Brain pericyte (primary cell): ENCODE data around the gene CRB2.

Source experiments
- DNase-seq: peaks from one replicate; pipeline ENCODE4 v3.0.0-alpha.2; 2012; ENCODE audit warnings: low read depth, low spot score

CRB2 gene

GRCh38 chr9:123364241-123364824 lies 8.3 kb downstream of the CRB2 start:
- no peak for DNase-seq

GRCh38 chr9:123365287-123365880 lies 9.4 kb downstream of the CRB2 start:
- no peak for DNase-seq

DNA sequence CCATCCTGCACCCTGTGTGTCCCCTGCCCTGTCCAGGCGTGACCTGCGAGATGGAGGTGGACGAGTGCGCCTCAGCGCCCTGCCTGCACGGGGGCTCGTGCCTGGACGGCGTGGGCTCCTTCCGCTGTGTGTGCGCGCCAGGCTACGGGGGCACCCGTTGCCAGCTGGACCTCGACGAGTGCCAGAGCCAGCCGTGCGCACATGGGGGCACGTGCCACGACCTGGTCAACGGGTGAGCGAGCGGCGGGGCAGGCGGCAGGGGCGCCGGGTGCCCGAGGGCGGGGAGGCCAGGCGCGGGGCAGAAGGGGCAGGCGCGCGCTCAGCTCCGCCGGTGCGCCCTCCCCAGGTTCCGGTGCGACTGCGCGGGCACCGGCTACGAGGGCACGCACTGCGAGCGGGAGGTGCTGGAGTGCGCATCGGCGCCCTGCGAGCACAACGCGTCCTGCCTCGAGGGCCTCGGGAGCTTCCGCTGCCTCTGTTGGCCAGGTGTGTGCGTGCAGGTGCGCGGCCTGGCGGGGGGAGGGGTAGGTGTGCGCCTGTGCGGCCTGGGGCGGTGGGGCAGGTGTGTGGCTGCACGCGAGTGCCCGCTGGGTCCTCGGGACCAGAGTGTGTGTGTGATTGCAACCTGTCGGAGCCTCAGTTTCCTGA lies 10.0 kb downstream of the CRB2 start:
- DNase-seq: no peak

DNA sequence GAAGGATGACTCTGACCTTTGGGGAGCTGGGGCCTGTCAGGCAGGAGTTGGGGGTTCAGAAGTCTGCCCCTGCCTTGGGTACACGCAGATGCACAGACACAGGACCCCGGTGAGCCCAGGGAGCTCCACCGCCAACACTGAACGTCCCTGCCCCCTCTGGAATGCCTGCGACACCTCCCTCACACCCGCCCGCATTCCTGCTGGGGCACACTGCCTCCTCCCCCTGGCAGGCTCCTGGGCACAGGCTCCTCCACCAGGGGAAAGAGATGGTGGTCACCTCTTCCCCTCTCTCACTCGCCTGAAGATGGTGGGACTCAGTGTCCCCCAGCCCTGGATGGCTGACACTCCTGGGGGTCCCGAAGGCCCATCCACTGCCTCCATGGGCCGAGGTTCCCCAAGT lies 12.0 kb downstream of the CRB2 start:
- DNase-seq: no peak

DNA sequence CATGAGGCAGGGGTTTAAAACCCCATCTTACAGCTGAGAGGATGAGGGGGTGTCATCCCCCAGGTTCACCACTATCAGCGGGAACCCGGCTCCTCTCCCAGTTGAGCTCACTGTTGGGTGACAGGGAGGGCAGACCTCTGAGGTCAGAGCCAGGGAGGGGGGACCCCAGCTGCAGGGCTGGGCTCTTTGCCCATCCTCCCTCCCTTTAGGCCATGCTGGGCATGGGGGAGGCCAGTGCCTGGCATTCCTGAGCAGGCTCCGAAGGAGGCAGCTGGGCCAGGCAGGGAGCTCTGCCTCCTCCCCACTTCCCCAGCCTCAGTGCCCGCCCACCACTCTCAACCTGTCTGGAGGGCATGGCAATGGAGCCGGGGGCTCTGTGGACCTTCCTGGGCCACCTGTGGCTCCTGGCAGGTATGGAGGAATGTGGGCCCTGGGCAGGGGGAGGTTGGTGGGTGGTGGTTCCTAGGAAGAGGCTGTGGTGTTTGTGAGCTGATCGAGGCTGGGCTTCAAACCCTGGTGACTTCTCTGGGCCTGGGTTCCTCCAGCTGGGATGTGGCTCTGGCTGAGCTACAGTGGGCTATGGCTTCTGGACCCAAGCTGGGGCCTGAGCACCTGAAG lies 12.6 kb downstream of the CRB2 start:
- DNase-seq: no peak

- no peak for DNase-seq
These were observed 13.3 kb downstream of the CRB2 start for GRCh38 chr9:123369296-123369695.

DNA sequence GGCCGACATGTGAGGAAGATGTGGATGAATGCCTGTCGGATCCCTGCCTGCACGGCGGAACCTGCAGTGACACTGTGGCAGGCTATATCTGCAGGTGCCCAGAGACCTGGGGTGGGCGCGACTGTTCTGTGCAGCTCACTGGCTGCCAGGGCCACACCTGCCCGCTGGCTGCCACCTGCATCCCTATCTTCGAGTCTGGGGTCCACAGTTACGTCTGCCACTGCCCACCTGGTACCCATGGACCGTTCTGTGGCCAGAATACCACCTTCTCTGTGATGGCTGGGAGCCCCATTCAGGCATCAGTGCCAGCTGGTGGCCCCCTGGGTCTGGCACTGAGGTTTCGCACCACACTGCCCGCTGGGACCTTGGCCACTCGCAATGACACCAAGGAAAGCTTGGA lies 14.1 kb downstream of the CRB2 start:
- DNase-seq: no peak

DNA sequence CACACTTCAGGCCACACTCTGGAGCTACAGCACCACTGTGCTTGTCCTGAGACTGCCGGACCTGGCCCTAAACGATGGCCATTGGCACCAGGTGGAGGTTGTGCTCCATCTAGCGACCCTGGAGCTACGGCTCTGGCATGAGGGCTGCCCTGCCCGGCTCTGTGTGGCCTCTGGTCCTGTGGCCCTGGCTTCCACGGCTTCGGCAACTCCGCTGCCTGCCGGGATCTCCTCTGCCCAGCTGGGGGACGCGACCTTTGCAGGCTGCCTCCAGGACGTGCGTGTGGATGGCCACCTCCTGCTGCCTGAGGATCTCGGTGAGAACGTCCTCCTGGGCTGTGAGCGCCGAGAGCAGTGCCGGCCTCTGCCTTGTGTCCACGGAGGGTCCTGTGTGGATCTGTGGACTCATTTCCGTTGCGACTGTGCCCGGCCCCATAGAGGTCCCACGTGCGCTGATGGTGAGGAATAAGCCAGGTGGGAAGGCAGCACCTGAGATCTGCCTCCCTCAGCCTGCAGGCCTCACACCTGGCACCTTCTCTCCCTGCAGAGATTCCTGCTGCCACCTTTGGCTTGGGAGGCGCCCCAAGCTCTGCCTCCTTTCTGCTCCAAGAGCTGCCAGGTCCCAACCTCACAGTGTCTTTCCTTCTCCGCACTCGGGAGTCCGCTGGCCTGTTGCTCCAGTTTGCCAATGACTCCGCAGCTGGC lies 14.7 kb downstream of the CRB2 start:
- DNase-seq: no peak

DNA sequence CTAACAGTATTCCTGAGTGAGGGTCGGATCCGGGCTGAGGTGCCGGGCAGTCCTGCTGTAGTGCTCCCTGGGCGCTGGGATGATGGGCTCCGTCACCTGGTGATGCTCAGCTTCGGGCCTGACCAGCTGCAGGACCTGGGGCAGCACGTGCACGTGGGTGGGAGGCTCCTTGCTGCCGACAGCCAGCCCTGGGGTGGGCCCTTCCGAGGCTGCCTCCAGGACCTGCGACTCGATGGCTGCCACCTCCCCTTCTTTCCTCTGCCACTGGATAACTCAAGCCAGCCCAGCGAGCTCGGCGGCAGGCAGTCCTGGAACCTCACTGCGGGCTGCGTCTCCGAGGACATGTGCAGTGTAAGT lies 15.2 kb downstream of the CRB2 start:
- no peak for DNase-seq

GRCh38 chr9:123371805-123372590 lies 16.0 kb downstream of the CRB2 start:
- DNase-seq: no peak

DNA sequence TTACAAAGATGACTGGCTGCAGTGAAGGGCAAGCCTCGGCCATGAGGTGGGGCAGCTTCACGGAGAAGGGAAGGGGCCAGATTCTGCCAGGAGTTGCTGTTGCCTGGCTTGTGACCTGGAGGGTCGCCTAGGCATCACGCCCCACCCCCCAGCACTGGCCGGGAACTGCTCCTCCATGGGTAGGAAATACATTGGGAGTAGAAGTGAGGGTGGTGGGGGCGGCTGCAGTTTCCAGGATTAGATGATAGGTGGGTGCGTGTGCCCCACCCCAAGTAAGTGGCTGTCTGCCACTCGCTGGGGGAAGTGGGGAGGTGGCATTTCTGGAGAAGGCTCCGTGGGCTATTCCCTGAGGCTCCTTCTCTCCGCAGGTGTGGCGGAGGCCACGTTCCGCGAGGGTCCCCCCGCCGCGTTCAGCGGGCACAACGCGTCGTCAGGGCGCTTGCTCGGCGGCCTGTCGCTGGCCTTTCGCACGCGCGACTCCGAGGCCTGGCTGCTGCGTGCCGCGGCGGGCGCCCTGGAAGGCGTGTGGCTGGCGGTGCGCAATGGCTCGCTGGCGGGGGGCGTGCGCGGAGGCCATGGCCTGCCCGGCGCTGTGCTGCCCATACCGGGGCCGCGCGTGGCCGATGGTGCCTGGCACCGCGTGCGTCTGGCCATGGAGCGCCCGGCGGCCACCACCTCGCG lies 16.9 kb downstream of the CRB2 start:
- DNase-seq: no peak

DNA sequence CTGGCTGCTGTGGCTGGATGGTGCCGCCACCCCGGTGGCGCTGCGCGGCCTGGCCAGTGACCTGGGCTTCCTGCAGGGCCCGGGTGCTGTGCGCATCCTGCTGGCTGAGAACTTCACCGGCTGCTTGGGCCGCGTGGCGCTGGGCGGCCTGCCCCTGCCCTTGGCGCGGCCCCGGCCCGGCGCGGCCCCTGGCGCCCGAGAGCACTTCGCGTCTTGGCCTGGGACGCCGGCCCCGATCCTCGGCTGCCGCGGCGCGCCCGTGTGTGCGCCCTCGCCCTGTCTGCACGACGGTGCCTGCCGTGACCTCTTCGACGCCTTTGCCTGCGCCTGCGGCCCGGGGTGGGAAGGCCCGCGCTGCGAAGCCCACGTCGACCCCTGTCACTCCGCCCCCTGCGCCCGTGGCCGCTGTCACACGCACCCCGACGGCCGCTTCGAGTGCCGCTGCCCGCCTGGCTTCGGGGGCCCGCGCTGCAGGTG lies 17.5 kb downstream of the CRB2 start:
- no peak for DNase-seq

GRCh38 chr9:123373946-123374345 lies 17.9 kb downstream of the CRB2 start:
- DNase-seq: no peak

- DNase-seq: no peak
These were observed 19.6 kb downstream of the CRB2 start for GRCh38 chr9:123375469-123376132.

- DNase-seq: no peak
These were observed 20.4 kb downstream of the CRB2 start for GRCh38 chr9:123376218-123377071.

- DNase-seq: no peak
These were observed 21.4 kb downstream of the CRB2 start for GRCh38 chr9:123377211-123377971.

DNA sequence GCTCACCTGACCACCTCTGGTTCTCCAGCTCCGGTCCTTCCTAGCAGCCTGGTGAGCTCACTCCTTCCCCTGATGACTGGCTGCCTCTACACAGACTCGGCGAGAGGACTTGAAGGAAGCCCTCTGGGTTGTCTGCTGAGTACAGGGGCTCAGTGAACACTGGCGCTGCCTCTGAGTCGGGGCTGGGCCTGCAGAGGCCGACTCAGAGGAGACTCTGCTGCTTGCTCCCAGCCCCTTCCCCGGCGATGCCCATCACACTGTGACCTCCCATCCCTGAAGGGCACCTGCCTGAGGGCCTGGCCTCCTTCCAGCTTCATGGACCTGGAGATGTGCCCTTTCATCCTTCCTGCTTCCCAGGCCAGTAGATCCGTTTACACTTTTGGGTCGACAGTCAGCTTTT lies 22.0 kb downstream of the CRB2 start:
- no peak for DNase-seq

DNA sequence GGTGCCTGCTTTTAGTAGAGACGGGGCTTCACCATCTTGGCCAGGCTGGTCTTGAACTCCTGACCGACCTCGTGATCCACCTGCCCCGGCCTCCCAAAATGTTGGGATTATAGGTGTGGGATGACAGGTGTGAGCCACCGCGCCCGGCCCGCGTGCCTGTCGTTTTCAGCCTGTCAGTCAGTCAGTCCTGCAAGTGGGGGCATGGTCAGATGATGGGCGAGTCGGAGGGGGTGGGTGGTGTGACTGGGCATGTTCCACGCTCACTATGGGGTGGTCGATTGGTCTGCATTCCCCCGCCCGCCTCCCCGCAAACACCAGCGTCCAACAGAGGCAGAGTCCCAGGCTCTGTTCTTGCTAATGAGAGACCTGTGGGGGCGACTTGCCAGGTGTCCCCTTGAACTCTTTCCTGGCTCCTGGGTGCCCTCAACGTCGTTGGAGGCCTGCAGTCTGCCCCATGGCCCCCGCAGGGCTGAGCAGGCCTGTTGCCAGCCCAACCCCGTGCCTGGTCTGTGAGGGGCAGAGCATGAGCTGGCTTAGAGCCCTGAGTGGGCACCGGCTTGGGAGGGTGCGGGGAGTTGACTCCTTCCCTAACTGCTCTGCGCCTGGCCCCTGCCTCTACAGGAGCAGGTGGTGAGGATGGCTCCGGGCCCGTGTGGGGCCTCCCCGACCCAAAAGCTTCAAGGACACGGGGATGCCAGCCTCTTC lies 23.1 kb downstream of the CRB2 start:
- no peak for DNase-seq
